ENCODE data around the gene CD84. TPM values are rescaled to one million over a fixed set of nuclear protein-coding genes. Genes with fewer than 3 reads are reported as not detected.

The CD84 gene
- total RNA-seq, 2 experiments from 2014 or later, result 22.2 to 23.4 TPM

DNA sequence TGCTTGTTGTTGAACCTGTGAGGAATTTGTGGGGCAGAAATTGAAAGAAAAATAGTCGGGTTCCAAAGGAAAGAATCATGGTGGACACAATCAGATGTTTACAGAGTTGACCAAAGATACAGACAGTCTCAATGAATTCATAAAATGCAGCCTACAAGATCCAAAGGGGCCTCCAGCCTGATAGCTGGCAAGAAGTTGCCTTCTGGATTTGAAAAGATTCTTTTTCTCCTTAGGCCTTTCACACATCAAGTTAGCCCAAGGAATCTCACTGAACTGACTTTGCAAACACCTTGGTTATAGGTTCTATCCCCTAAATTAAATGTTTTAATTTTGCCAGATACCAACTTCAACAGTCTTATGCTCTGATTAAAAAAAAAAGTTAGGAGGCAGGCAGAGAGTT is 46.0 kb upstream of the CD84 start:
- intact Hi-C loops (cut with micrococcal nuclease; ENCODE audit: unreplicated experiment), result loop anchor here (2.0 kb wide), 1 partner anchor 27 kb away; no protein-coding TSS in a partner anchor

DNA sequence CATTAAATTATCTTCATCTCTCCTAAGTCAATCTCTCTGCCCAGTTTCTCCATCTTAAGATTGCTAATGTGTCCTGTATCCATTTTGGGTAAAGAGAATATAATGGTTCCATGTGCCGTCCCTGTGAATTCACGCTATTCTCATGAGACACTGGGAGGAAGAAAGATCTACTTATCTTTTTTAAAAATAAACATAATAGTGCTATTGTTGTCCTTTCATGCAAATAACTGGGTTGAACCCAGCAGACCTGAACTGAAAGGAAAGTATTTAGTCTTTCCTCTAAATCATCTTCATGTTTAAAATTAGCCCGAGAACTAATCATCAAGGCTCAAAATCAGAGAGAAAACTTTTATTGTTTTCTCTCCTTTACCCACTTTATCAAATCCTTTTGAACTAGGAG is 45.2 kb upstream of the CD84 start:
- Histone ChIP-seq H3K79me2 (ENCODE audit: insufficient read depth, low read depth, low read length) (no peaks in the 10 kb centered on the region), H3K9me2 (ENCODE audit: insufficient read depth, low read length) (no peaks in the 10 kb centered on the region), H3K4me1 (ENCODE audit: insufficient read depth, low read length, poor library complexity, severe bottlenecking) (peaks cover 96% of the 10 kb centered on the region), H3K27ac (ENCODE audit: low read depth, low read length, poor library complexity, severe bottlenecking) (peak overlapping the region; percentile 87), H3K36me3 (ENCODE audit: insufficient read depth, low read length) (0 out of 2 replicates have a peak, but pooled peaks cover 1% of the 10 kb centered on the region), H3K9me3 (ENCODE audit: low read length) (peaks cover 1% of the 10 kb centered on the region; the same call in 1 of the 2 replicates), H3K4me2 (ENCODE audit: low read length) (peak overlapping the region; percentile 67), H2AFZ (ENCODE audit: low read length) (peak overlapping the region; percentile 75; the same call in 1 of the 2 replicates), H4K20me1 (ENCODE audit: insufficient read depth, low read length) (no peaks in the 10 kb centered on the region), H3K4me3 (ENCODE audit: low read depth, low read length, poor library complexity, severe bottlenecking) (peak overlapping the region; percentile 43)
- intact Hi-C loops (cut with micrococcal nuclease; ENCODE audit: unreplicated experiment), result loop anchor here (1.0 to 5.0 kb wide), 3 partner anchors 28 to 173 kb away; partner anchors contain the start of gene LY9
- no peak for TF ChIP-seq EZH2phosphoT487 (IDR thresholded peaks at IDR 0.05; ENCODE audit: borderline replicate concordance, low read depth, low read length)
- TF ChIP-seq, protein P1, sequence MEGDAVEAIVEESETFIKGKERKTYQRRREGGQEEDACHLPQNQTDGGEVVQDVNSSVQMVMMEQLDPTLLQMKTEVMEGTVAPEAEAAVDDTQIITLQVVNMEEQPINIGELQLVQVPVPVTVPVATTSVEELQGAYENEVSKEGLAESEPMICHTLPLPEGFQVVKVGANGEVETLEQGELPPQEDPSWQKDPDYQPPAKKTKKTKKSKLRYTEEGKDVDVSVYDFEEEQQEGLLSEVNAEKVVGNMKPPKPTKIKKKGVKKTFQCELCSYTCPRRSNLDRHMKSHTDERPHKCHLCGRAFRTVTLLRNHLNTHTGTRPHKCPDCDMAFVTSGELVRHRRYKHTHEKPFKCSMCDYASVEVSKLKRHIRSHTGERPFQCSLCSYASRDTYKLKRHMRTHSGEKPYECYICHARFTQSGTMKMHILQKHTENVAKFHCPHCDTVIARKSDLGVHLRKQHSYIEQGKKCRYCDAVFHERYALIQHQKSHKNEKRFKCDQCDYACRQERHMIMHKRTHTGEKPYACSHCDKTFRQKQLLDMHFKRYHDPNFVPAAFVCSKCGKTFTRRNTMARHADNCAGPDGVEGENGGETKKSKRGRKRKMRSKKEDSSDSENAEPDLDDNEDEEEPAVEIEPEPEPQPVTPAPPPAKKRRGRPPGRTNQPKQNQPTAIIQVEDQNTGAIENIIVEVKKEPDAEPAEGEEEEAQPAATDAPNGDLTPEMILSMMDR (conservative IDR thresholded peaks at IDR 0.05; ENCODE audit: low read length), result no peak
- CTCF ChIA-PET (ENCODE audit: unreplicated experiment), result interaction anchor here (1.4 kb wide), 1 partner anchor 51 kb away, joined by 6 read pairs; no protein-coding TSS in a partner anchor
- DNase-seq (ENCODE audit: low spot score), result peak; percentile 81
- no TSS peak for BruUV-seq (replicated peaks)
- POLR2A ChIA-PET, result interaction anchor here (0.6 to 3.1 kb wide), 12 partner anchors 16 to 138 kb away, joined by 3 to 14 read pairs (median 4); partner anchors contain the start of gene SLAMF6

More for the DNA sequence above, 46.0 kb upstream of the CD84 start:
- Histone ChIP-seq H3K9me3 (ENCODE audit: low read length) (no peaks in the 10 kb centered on the region), H3K4me3 (ENCODE audit: low read depth, low read length, poor library complexity, severe bottlenecking) (peak overlapping the region; percentile 43), H3K36me3 (ENCODE audit: insufficient read depth, low read length) (no peaks in the 10 kb centered on the region), H2AFZ (ENCODE audit: low read length) (peak overlapping the region; percentile 75; the same call in 1 of the 2 replicates), H3K4me1 (ENCODE audit: insufficient read depth, low read length, poor library complexity, severe bottlenecking) (peaks cover 96% of the 10 kb centered on the region), H3K79me2 (ENCODE audit: insufficient read depth, low read depth, low read length) (no peaks in the 10 kb centered on the region), H3K27ac (ENCODE audit: low read depth, low read length, poor library complexity, severe bottlenecking) (peak overlapping the region; percentile 87), H4K20me1 (ENCODE audit: insufficient read depth, low read length) (no peaks in the 10 kb centered on the region), H3K4me2 (ENCODE audit: low read length) (peak overlapping the region; percentile 67), H3K9me2 (ENCODE audit: insufficient read depth, low read length) (no peaks in the 10 kb centered on the region)
- CTCF ChIA-PET (ENCODE audit: unreplicated experiment), result interaction anchor here (1.4 kb wide), 1 partner anchor 50 kb away, joined by 6 read pairs; no protein-coding TSS in a partner anchor
- BruUV-seq (replicated peaks), result no TSS peak
- DNase-seq (ENCODE audit: low spot score), result no peak
- TF ChIP-seq EZH2phosphoT487 (IDR thresholded peaks at IDR 0.05; ENCODE audit: borderline replicate concordance, low read depth, low read length), result no peak
- TF ChIP-seq, protein P1 (conservative IDR thresholded peaks at IDR 0.05; ENCODE audit: low read length), result no peak
- POLR2A ChIA-PET, result interaction anchor here (0.8 to 3.1 kb wide), 10 partner anchors 26 to 103 kb away, joined by 3 to 14 read pairs (median 4); partner anchors contain the start of gene SLAMF6

DNA sequence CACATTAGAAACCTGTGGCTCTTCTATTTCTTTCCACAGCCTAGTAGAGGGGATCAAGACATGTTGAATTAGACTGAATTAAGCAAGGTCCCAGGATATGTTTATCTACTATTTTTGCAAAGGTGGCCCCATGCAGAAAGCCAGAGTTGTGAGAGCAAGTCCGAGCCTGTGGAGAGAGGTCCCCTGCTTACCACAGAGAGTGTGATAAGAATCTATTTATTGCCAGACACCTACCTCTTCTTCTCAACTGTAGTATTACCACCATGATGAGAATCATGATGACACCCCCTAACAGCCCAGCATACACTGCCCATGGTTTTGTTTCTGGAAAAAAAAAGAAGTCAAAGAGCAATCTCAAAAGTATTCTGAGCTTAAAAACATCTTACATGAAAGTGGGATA is 44.6 kb upstream of the CD84 start:
- H3K27ac ChIP-seq (ENCODE audit: low read depth, low read length, poor library complexity, severe bottlenecking), result peak overlapping the region; percentile 87
- H3K79me2 ChIP-seq (ENCODE audit: insufficient read depth, low read depth, low read length), result no peaks in the 10 kb centered on the region
- H3K4me1 ChIP-seq (ENCODE audit: insufficient read depth, low read length, poor library complexity, severe bottlenecking), result peaks cover 100% of the 10 kb centered on the region
- no peaks in the 10 kb centered on the region for H4K20me1 ChIP-seq (ENCODE audit: insufficient read depth, low read length)
- DNase-seq (ENCODE audit: low spot score), result no peak
- TF ChIP-seq, protein P1 (conservative IDR thresholded peaks at IDR 0.05; ENCODE audit: low read length), result no peak
- no peak for TF ChIP-seq EZH2phosphoT487 (IDR thresholded peaks at IDR 0.05; ENCODE audit: borderline replicate concordance, low read depth, low read length)
- intact Hi-C loops (cut with micrococcal nuclease; ENCODE audit: unreplicated experiment), result loop anchor here (1.0 to 5.0 kb wide), 3 partner anchors 29 to 173 kb away; partner anchors contain the start of gene LY9
- H3K9me3 ChIP-seq (ENCODE audit: low read length), result peaks cover 7% of the 10 kb centered on the region; the same call in 1 of the 2 replicates
- CTCF ChIA-PET (ENCODE audit: unreplicated experiment), result no interaction called here
- 0 out of 2 replicates have a peak, but pooled peaks cover 7% of the 10 kb centered on the region for H3K36me3 ChIP-seq (ENCODE audit: insufficient read depth, low read length)
- BruUV-seq (replicated peaks), result TSS peak; percentile 91
- H3K4me2 ChIP-seq (ENCODE audit: low read length), result peak overlapping the region; percentile 67
- POLR2A ChIA-PET, result interaction anchor here (0.7 to 3.1 kb wide), 6 partner anchors 30 to 138 kb away, joined by 3 to 14 read pairs (median 4); no protein-coding TSS in a partner anchor
- peak overlapping the region; percentile 75; the same call in 1 of the 2 replicates for H2AFZ ChIP-seq (ENCODE audit: low read length)
- H3K9me2 ChIP-seq (ENCODE audit: insufficient read depth, low read length), result no peaks in the 10 kb centered on the region
- H3K4me3 ChIP-seq (ENCODE audit: low read depth, low read length, poor library complexity, severe bottlenecking), result peak overlapping the region; percentile 43

All from OCI-LY7 (cell line).